Skeletal muscle cell (primary cell): ENCODE results near the gene PTPRT.

Source experiments
- DNase-seq: peaks from one replicate; pipeline ENCODE4 v3.0.0-alpha.2; 2010; ENCODE audit warnings: low read depth
- H3K4me3 ChIP-seq: 2 replicates; pipeline ENCODE4 v1.5.1; 2011; ENCODE audit warnings: low read depth, mild to moderate bottlenecking, control low read depth, low read length, moderate library complexity

PTPRT gene

GRCh38 chr20:42701948-42702347 lies 487.8 kb downstream of the PTPRT start:
- H3K4me3 ChIP-seq, result no peak overlapping the region
- DNase-seq, result no peak

GRCh38 chr20:42700372-42700771 lies 489.3 kb downstream of the PTPRT start:
- DNase-seq, result no peak

GRCh38 chr20:42697962-42698361 lies 491.7 kb downstream of the PTPRT start:
- H3K4me3 ChIP-seq, result no peak overlapping the region
- DNase-seq, result no peak

More at GRCh38 chr20:42700372-42700771, 489.3 kb downstream of the PTPRT start:
- no peak overlapping the region for H3K4me3 ChIP-seq

GRCh38 chr20:42690842-42691437 lies 498.8 kb downstream of the PTPRT start:
- no peak overlapping the region for H3K4me3 ChIP-seq
- no peak for DNase-seq

GRCh38 chr20:42688576-42688975 lies 501.1 kb downstream of the PTPRT start:
- no peak for DNase-seq
- no peak overlapping the region for H3K4me3 ChIP-seq

- H3K4me3 ChIP-seq, result no peak overlapping the region
- DNase-seq, result no peak
Measured at GRCh38 chr20:42686057-42686456, 503.6 kb downstream of the PTPRT start.

- DNase-seq, result no peak
- H3K4me3 ChIP-seq, result no peak overlapping the region
Measured at GRCh38 chr20:42678895-42679294, 510.8 kb downstream of the PTPRT start.

- H3K4me3 ChIP-seq, result no peak overlapping the region
- DNase-seq, result no peak
Measured at GRCh38 chr20:42656130-42656529, 533.6 kb downstream of the PTPRT start.

GRCh38 chr20:42652266-42652665 lies 537.4 kb downstream of the PTPRT start:
- no peak for DNase-seq
- H3K4me3 ChIP-seq, result no peak overlapping the region

- H3K4me3 ChIP-seq, result no peak overlapping the region
- no peak for DNase-seq
Measured at GRCh38 chr20:42650191-42650746, 539.4 kb downstream of the PTPRT start.

GRCh38 chr20:42649748-42650147 lies 540.0 kb downstream of the PTPRT start:
- no peak for DNase-seq
- no peak overlapping the region for H3K4me3 ChIP-seq

GRCh38 chr20:42646250-42646649 lies 543.5 kb downstream of the PTPRT start:
- DNase-seq, result no peak
- H3K4me3 ChIP-seq, result no peak overlapping the region

GRCh38 chr20:42641886-42642285 lies 547.8 kb downstream of the PTPRT start:
- no peak for DNase-seq
- H3K4me3 ChIP-seq, result no peak overlapping the region

GRCh38 chr20:42639140-42639539 lies 550.6 kb downstream of the PTPRT start:
- no peak for DNase-seq
- H3K4me3 ChIP-seq, result no peak overlapping the region

- no peak overlapping the region for H3K4me3 ChIP-seq
- no peak for DNase-seq
Measured at GRCh38 chr20:42635699-42636411, 553.9 kb downstream of the PTPRT start.

- DNase-seq, result no peak
- H3K4me3 ChIP-seq, result no peak overlapping the region
Measured at GRCh38 chr20:42634156-42634555, 555.5 kb downstream of the PTPRT start.

GRCh38 chr20:42628683-42629082 lies 561.0 kb downstream of the PTPRT start:
- no peak overlapping the region for H3K4me3 ChIP-seq
- DNase-seq, result no peak

- H3K4me3 ChIP-seq, result no peak overlapping the region
- DNase-seq, result no peak
Measured at GRCh38 chr20:42613076-42613475, 576.6 kb downstream of the PTPRT start.

GRCh38 chr20:42611889-42612837 lies 577.5 kb downstream of the PTPRT start:
- no peak overlapping the region for H3K4me3 ChIP-seq
- DNase-seq, result no peak

- no peak overlapping the region for H3K4me3 ChIP-seq
- DNase-seq, result no peak
Measured at GRCh38 chr20:42611423-42611822, 578.3 kb downstream of the PTPRT start.
